Measurements from ENCODE around the gene DMRTB1.
A peak's percentile ranks its signal among the peaks of the same experiment; 100 is the strongest.
"Not testable (repeated sequence)": the region's sequence is repeated elsewhere in the genome, so short reads cannot be mapped to it uniquely, and the experiment has no call there.

DMRTB1 gene
- 0 to 0.07 (median 0) reads per million in 18 experiments for total RNA-seq

DNA sequence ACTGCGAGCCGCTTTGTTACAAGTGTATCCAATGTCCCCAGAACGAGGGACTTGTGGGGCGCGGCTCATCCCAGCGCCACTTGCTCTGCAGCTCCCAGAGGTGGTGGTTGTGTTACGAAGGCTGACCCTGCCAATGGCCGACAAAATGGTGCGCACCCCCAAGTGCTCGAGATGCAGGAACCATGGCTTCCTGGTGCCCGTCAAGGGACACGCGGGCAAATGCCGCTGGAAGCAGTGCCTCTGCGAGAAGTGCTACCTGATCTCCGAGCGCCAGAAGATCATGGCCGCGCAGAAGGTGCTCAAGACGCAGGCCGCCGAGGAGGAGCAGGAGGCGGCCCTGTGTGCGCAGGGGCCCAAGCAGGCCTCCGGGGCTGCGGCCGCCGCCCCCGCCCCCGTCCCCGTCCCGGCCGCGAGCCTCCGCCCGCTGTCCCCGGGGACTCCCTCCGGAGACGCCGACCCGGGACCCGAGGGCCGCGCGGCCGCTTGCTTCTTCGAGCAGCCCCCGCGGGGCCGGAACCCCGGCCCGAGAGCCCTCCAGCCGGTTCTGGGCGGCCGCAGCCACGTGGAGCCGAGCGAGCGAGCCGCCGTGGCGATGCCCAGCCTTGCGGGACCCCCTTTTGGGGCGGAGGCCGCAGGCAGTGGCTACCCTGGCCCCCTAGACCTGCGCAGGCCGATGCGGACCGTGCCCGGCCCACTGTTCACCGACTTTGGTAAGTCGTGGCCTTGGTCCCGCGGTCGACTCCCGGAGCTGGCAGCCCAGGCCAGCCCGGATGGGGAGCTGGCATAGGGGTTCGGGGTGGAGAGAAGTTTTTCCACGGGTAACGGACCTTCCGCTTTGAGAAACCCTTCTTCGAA is at the start of gene DMRTB1:
DMRTB1 (plus strand) TSS at position 79 of the 855 bp plus-strand sequence; CDS start at position 134, 55 bp downstream.
- no peak for DNase-seq

- no peak for DNase-seq
These were observed 49.5 kb upstream of the DMRTB1 start for GRCh38 chr1:53409695-53410094.

GRCh38 chr1:53410100-53410541 is 49.1 kb upstream of the DMRTB1 start:
- DNase-seq, result no peak

- no peak for DNase-seq
These were observed 48.5 kb upstream of the DMRTB1 start for GRCh38 chr1:53410701-53411100.

DNA sequence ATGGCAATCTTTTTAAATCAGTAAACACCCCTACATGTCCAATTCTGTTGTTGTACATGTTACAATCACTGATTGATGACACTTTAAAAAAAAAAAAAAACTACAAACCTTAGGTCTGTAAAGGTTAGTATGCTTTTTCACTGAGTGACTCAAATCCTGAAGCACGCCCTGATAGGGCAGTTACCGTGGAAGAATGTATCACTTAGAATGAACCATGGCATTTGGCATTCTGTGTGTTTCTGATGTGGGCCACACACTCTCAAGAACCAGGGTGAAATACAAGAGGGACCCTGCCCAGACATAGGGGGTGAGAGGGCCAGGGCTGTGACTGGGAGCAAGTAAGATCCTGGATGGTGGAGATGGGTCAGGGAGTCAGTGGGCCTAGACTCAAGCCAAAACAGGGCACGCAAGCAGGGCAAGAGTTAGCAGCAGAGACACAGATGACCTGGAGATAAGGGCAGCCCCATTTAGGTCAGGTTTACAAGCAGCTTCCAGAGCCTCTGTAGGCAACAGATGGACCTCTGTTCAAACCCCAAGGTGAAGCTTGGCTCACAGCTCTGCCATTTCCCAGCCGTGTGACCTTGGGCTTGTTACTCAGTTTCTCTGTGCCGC is 47.6 kb upstream of the DMRTB1 start:
- no peak for DNase-seq

DNA sequence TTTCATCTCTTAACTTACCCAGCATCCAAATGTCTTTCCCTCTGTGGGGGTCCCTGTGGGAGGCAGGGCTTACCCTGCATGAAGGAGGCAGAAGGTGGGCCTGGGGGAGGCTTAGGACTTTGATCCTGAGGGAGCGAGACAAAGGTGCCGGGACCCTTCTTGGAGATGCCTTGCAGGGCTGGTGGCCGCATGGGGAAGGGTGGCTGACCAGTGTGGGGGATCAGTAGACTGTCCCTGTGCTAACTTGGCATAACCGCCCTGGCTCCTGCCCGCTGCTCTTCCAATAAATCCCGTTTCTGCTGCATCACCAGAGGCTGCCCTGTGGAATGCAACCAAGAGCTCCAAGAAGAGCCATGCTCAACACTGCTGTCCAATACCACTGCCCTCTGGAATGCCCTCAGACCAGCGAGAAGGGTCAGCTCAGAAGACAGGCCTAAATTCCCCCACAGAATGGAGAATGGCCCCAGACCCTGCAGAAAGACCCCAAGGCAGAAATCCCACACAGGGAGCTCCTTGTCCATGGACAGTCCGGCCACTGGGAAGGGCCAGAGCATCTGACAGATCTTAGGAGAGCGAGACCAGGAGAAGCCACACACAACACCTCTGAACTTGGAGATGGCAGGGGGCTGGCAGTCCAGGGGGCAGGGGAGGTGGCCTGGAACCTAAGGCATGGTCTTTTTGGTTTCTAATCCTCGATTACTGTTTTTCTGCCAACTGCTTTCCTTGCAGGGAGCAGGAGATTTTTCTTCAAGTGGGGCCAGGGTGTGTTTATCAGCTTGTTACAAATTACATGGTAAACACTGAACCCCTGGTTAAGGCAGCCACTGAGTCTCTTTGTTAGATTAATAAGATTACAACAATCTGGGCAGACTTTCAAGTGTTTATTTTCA is 46.7 kb upstream of the DMRTB1 start:
- no peak for DNase-seq

GRCh38 chr1:53413175-53414001 is 45.8 kb upstream of the DMRTB1 start:
- peak; percentile 55 to 82 for DNase-seq

- no peak for DNase-seq
These were observed 44.6 kb upstream of the DMRTB1 start for GRCh38 chr1:53414632-53415031.

DNA sequence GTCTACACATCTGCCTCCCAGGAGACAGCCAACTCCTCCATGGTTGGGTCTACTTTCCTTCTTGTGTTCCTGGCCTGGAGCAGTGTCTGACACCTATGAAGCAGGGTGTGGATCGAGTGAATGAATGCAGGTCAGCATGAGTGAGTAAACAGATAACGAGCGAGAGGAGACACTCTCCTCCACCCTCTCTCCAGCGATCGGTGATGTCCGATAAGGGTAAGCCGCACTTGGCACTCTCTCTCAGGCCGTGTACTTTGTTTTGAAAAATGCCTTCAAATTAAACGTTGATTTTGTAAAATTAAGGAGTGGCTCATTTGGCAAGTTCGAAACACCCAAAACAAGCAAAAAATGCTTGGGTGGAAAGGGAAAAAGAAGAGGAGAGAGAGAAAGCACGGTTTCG is 43.8 kb upstream of the DMRTB1 start:
- no peak for DNase-seq

GRCh38 chr1:53416269-53416813 is 42.9 kb upstream of the DMRTB1 start:
- no peak for DNase-seq

GRCh38 chr1:53417074-53417511 is 42.1 kb upstream of the DMRTB1 start:
- DNase-seq, result peak; percentile 31 to 69

DNA sequence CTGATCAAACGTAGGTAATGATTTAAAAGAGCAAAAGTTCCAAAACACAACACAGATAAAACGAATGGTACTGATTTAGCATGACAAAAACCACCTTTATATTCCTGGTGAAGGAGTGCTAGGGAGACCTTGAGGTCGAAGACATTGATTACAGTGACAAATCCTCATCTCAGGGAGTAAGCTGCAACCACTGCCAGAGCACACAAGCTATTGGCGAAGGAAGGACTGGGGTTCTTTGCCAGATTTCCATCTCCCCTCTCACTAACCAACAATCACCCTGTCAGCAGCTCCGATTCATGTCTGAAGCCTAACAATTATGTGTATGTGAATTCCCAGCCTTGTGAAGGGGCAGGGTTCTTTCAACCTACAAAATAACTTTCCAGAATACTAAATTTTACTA is 40.2 kb upstream of the DMRTB1 start:
- no peak for DNase-seq

DNA sequence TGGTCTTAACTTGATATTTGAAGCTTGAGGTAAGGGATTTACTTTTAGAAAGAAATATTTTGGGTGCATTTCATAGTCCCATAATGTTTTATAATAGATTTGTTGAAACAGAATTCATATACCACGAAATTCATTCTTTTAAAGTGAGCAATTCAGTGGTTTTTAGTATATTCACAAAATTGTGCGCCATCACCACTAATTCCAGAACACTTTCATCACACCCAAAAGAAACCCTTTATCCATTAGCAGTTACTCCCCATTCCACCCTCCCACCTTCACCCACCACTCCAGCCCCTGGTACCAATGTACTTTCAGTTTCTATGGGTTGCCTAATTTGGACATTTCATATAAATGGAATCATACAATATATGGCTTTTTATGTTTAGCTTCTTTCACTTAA is 38.9 kb upstream of the DMRTB1 start:
- DNase-seq, result no peak

- no peak for DNase-seq
These were observed 38.0 kb upstream of the DMRTB1 start for GRCh38 chr1:53421208-53421607.

DNA sequence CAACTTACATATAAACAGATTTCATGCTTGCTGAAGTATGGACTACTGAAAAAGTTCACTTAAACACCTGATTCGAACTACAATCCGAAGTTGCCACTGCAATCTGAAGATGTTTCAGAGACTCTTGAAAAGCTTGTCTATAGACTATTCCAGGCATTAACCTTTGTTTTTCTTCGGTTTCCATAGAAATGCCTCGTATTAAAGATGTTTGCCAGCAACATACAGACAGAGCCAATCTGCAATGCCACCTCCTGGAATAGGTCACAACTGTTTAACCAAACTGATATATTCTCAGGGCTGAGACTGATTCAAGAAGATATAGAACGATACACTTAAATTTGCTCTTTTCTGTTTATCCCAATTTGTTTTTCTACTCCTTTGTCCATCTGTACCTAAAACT is 28.9 kb upstream of the DMRTB1 start:
- DNase-seq, result no peak

DNA sequence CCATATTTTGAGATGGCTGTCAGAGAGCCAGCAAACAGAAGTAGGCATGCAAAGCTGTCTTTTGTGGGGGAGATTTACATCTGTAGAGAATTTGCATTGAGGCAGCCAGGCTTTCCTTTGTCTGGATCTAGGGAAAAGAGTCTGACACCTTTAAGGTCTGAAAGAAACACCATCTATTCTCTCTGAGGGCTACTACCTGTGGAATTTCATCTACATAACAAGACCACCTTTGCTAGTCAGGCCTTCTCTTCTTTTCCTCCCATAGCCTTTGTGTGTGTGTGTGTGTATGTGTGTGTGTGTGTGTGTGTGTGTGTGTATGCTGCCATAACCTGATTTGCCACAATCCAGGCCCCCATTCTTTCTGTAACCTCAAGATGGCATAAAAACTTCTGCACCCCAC is 28.4 kb upstream of the DMRTB1 start:
- DNase-seq, result no peak

- DNase-seq, result no peak
These were observed 28.0 kb upstream of the DMRTB1 start for GRCh38 chr1:53431244-53431643.

DNA sequence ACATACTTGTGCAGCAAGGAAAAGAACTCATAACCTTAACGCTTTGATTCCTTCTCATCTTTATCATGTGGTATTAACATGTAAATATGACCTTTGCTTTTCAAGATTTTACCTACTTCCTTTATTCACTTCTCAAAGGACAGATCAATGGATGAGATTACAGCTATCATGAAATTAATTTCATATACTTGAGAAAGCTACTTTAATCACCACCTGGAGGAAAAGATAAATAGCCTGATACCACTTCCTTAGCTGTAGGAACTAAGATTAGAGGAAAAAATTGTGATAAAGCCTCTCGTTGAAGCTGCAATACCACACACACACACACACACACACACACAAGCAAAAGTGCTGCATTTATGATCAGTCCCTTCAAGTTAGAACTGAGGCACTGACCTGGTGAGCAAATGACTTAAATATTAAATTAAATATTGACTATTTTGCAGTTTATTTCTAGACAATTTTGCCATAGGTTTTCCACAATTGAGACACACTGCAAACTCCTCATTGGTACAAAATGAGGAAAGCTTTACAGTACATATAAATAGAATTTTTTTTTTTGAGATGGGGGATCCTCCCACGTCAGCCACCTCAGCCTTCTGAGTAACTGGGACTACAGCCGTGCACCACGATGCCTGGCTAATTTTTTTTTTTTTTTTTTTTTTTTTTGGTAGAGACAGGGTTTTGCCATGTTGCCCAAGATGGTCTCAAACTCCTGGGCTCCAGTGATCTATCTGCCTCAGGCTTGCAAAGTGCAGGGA is 27.2 kb upstream of the DMRTB1 start:
- DNase-seq, result peak; percentile 18 to 32

DNA sequence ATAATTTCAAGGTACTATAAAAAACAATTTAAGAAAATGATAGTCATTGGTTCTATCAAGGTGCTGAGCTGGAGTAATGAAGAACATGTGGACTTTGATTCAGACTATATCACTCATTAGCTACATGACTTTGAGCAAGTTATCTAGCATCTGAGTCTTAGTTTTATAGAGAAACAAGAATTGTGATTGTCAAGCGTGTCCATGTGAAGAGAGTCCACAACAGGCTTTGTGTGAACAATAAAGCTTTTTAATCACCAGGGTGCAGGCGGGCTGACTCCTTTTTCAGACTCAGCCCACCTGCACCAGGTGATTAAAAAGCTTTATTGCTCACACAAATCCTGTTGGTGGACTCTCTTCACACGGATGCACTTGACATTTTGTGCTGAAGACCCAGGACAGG is 26.6 kb upstream of the DMRTB1 start:
- no peak for DNase-seq

- not testable (repeated sequence) for DNase-seq
These were observed 24.7 kb upstream of the DMRTB1 start for GRCh38 chr1:53434405-53435007.

Data from inflammatory macrophage (primary cell).